NCI-H446 (cell line): Measurements from ENCODE around the gene VAX1.
"Not testable (repeated sequence)": the region's sequence is repeated elsewhere in the genome, so short reads cannot be mapped to it uniquely, and the experiment has no call there.

Source experiments
- DNase-seq, 2 experiments: peaks; one replicate each; lab custom pipeline; 2025; lab: John Stamatoyannopoulos, UW

The VAX1 gene

GRCh38 chr10:117137911-117138642 lies at the start of gene VAX1:
TSS of gene VAX1 (minus strand) at chr10:117138270. CDS start at chr10:117138056, 214 bp downstream.
- no peak for DNase-seq

DNA sequence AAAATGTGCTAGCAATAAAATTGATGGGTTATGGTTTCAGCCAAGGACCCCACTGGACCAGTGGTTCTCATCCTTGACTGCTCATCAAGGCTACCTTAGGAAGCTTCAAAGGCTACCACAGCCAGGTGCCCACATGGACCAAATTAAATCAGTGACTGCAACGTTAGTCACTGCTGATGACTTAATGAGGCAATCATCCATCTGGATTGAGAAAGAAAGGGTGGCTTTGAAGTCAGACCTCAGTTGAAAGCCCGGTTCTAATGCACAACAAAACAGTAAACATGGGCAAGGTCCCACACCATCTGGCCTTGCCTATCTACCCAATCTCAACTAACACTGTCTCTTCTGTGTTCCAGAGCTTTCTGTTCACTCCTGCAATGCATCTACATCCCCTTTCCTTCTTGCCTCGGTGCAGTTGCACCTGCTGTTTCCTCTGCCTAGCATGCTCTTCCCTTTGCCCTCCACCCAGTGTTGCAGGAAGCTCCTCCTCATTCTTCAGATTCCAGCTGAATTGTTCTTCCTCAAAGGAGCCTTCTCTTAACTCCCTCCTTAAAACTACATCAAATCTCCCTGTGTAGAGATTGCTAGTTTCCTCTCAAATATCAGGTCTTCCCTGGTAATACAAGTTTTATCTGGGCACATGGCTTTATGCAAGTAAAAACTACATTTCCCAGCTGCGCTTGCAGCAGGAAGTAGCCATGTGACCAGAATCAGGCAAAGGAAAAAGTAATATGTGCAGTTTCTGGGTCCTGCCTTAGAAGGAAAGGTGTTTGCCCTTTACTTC lies 49.0 kb upstream of the VAX1 start:
- peak in 1 of 2 experiments; percentile 12 for DNase-seq

GRCh38 chr10:117185817-117186216 lies 47.7 kb upstream of the VAX1 start:
- DNase-seq = not testable (repeated sequence)

DNA sequence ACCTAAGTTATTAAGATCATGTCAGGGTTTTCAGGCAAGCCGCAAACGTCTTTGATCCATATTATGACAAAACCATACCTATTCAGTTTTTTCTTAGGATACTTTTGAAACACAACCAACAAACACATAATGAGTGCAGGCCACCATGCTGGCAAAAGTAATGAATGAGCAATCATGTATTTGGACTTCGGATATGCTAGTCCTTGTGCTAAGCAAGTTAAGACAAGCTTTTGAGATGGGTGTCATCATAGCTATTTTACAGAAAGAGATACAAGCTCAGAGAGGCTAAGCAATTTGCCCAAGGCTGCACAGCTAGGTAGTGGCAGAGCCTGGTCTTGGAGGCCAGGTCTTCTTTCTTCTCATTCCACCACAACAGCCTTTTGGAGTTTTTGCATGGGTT lies 46.8 kb upstream of the VAX1 start:
- no peak for DNase-seq

DNA sequence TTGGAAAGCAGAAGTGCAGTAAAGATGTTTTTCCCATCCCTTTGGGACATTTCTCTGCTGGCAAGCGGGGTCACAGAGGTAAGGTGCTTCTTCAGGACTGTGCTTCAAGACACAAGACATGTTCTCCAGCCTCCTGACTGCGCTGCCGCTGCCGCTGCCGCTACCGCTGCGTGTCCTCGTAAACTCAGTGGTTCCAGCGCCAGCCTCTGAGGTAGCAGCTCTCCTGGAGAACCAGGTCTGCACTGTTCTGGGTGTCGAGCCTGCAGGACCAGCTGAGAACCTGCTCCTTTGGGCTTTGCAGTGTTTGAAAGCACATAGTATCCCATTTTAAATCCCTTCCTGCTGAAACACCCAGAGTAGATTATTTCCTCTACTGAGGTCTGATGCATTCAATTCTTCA lies 46.2 kb upstream of the VAX1 start:
- DNase-seq = no peak

DNA sequence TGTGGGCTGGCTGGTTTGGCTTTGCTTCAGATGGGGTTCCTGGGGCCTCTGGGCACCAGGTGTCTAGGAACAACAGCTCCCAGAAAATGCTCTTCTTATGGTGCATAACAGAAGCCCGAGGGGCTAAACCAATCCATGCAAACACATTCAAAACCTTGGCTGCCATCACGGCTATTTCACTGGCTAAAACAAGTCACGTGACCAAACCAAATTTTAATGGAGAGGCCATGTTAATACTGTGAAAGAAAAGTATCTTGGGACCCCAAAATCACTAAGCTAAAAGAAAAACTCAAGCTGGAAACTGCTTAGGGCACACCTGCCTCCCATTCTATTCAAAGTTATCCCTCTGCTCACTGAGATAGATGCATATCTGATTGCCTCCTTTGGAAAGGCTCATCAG lies 40.1 kb upstream of the VAX1 start:
- no peak for DNase-seq

- peak; percentile 23 to 62 for DNase-seq
Measured at GRCh38 chr10:117175901-117176534, 37.9 kb upstream of the VAX1 start.

GRCh38 chr10:117175215-117175900 lies 37.3 kb upstream of the VAX1 start:
- no peak for DNase-seq

DNA sequence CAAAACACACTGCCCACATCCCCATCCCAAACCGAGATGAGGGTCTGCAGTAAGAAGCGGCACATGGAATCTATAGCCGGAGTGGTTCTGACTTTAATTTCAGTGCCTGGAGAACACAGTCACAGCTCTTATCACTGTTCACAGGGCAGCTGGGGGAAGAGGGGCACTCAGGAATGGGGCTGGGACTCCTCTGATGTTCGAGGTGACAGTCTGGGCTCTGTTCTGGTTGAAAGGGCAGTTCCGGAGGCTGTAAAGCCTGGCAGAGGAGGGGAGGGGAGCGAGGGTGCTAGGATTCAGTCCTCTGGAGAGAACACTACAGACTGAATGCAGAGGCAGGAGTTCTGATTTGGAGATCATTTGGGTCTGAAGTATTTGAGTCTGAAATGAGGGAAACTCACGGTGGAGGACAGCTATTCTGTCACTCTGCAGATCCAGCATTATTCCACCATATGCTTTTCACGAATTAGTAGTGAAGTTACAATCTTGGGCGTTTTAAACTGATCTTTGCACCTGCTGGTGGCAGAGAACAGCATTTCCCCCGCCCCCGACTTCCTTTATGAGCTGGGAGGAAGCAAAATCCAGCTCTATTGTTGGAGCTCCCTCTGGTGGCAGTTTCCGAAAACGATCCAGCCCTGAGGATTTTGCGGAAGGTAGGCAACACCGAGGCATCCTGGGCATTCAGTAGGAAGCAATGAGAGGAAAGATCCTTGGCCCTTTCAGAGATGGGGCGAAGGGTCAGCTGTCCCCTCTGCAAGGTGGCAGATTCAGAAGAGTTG lies 36.6 kb upstream of the VAX1 start:
- peak; percentile 28 to 72 for DNase-seq

- DNase-seq = no peak
Measured at GRCh38 chr10:117170244-117170643, 32.2 kb upstream of the VAX1 start.

DNA sequence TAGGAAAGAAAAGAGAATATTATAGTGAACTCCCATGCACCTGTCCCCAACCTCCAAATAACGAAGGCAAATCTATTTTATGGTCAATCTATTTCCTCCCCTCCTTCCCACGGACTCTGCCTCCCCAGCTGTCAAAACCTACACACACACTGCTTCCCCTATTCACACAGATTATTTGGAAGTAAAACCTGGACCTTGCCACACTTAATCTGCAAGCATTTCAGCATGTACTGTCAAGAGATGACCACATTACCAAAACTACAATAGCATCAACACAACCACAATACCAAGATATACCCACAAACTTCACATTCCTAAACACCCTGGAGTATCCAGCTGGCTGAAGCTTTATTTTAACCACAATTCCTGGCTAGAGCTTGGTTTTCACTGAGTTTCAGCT lies 31.4 kb upstream of the VAX1 start:
- no peak for DNase-seq

- DNase-seq = no peak
Measured at GRCh38 chr10:117168729-117169128, 30.7 kb upstream of the VAX1 start.

GRCh38 chr10:117167789-117168674 lies 30.0 kb upstream of the VAX1 start:
- DNase-seq = peak in 1 of 2 experiments; percentile 45

DNA sequence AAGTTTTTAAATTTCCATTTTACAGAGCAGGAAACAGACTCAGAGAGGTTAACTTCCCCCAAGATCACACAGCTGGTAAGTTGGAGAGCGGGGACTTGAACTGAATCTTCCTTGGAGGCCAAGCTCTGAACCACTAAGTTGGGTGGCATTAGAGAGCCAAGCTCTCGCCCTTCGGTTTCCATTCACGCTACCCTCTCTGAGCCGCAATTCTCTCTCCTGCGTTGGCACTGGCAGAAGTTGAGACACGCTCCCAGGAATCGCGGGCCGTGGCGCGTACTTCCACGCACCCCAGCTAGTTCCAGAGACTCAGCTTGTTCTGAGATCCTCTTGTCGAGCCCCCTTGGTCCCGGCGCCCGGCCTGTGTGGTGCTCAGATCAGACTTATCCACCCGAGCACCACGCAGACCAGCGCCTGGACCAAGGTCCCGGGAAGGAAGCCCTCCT lies 29.3 kb upstream of the VAX1 start:
- no peak for DNase-seq

DNA sequence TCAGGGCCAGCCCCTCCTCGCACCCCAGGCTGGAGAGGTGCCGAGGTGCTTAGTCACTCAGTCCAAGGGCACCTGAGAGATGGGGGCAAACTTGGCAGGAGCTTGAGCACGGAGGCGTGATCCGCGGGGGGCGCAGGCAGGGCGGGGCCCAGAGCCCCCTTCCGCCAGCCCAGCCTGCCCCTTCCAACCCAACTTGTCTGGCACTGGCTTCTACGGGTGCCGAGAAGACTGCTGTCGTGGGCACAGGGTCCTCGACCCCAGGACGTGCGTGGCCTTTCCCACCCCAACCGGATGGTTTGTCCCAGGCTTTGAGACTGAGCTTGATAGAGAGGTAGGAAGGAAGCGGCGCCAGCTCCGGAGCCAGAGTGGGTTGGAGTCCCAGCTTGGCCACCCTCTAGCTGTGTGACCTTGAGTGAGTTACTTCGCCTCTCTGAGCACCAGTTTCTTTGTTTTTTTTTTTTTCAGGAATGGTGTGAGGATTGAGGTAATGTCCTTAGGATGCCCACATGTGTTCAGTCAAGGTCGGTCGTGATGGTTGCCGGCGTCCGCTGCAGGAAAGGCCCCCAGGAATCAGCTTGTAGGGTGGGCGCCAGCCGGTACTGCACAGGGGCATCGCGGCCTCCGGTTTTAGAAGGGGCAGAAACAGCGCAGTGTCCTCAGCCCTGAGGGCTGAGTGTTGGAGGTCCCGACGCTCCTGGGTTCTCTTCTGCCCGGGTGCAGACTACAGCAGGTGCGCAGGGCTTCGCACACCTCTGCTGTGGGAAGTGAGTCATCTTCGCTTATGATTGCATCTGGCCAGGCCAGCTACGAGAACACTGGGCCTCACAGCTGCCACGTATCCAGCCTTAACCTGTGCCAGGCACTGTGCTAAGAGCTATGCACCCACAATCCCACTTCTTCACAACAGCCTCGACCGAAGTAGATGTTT lies 28.6 kb upstream of the VAX1 start:
- DNase-seq = no peak

DNA sequence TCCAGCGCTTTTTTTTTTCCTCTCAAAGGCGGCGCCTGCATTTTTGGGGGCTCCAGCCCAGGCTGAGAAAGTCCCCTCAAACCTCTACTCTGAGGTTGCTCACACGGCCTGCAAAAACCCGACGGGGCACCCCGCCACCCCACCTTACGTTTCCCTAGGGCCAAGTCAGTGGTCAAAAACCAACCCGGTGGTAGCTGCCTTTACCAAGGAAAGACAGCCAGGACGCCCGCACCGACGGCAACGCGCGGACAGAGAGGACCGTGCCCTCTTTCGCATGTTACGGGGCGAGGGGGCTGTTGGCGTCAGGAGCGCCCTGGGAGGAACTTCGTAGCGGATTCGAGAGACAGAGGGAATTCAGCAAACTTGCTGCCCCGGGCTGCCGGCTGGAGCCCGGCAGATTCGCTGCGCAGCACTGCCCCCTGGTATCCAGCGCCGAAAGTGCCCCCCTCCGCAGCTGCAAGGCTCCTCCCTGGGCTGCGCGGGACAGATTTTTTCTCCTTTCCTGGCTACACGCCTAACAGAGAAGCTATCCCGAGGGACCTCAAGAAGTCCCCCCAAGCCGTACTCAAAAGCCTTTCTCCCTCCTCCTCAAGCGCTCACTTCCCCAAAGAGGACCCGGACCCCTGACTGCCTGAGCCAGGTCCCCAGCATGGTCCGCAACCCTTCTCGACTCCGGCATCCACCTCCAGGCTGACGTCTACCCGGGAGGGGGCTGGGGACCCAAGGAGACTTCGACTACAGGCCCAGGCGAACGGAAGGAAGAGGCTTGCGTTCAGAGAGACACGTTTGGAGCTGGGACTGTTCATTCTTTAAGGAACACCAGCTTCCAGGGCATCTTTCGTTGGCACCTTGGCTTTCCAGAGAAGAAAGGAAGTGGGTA lies 27.7 kb upstream of the VAX1 start:
- DNase-seq = peak in 1 of 2 experiments; percentile 51

- no peak for DNase-seq
Measured at GRCh38 chr10:117164592-117165537, 26.8 kb upstream of the VAX1 start.
